NCI-H1048 (cell line): ENCODE measurements around the gene FAM83B.
"Not testable (repeated sequence)": the region's sequence is repeated elsewhere in the genome, so short reads cannot be mapped to it uniquely, and the experiment has no call there.

Experiments
- DNase-seq: peaks from one replicate; lab custom pipeline; 2025; lab: John Stamatoyannopoulos, UW

Gene FAM83B

GRCh38 chr6:54846243-54846856, at the start of gene FAM83B:
Gene FAM83B, plus strand, starts transcription at chr6:54846771. Its CDS starts 23,476 bp downstream, at chr6:54870247.
- DNase-seq, result no peak

GRCh38 chr6:54796918-54797317, 49.7 kb upstream of the FAM83B start:
- DNase-seq, result not testable (repeated sequence)

- DNase-seq, result no peak
These were observed 46.4 kb upstream of the FAM83B start for GRCh38 chr6:54800050-54800600.

GRCh38 chr6:54801244-54801643, 45.3 kb upstream of the FAM83B start:
- DNase-seq, result no peak

GRCh38 chr6:54801669-54802068, 44.9 kb upstream of the FAM83B start:
- DNase-seq, result no peak

- DNase-seq, result no peak
These were observed 43.6 kb upstream of the FAM83B start for GRCh38 chr6:54802775-54803634.

GRCh38 chr6:54805077-54805476, 41.5 kb upstream of the FAM83B start:
- no peak for DNase-seq

GRCh38 chr6:54810147-54810546, 36.4 kb upstream of the FAM83B start:
- DNase-seq, result no peak

GRCh38 chr6:54813892-54814291, 32.7 kb upstream of the FAM83B start:
- DNase-seq, result no peak

- no peak for DNase-seq
These were observed 29.3 kb upstream of the FAM83B start for GRCh38 chr6:54817236-54817635.

- DNase-seq, result no peak
These were observed 28.7 kb upstream of the FAM83B start for GRCh38 chr6:54817834-54818233.

- DNase-seq, result not testable (repeated sequence)
These were observed 22.3 kb upstream of the FAM83B start for GRCh38 chr6:54824225-54824624.

- no peak for DNase-seq
These were observed 19.6 kb upstream of the FAM83B start for GRCh38 chr6:54827010-54827409.

- DNase-seq, result no peak
These were observed 16.4 kb upstream of the FAM83B start for GRCh38 chr6:54830216-54830615.

GRCh38 chr6:54835176-54835575, 11.4 kb upstream of the FAM83B start:
- DNase-seq, result no peak

- DNase-seq, result no peak
These were observed 495 bp downstream of the FAM83B start for GRCh38 chr6:54846857-54847674.

- DNase-seq, result no peak
These were observed 1.4 kb downstream of the FAM83B start for GRCh38 chr6:54847799-54848597.

- no peak for DNase-seq
These were observed 3.5 kb downstream of the FAM83B start for GRCh38 chr6:54850114-54850513.

GRCh38 chr6:54856129-54856528, 9.6 kb downstream of the FAM83B start:
- DNase-seq, result no peak

GRCh38 chr6:54860132-54860531, 13.6 kb downstream of the FAM83B start:
- no peak for DNase-seq

GRCh38 chr6:54860739-54861138, 14.2 kb downstream of the FAM83B start:
- no peak for DNase-seq
